NCI-H774 (cell line): ENCODE results near the gene CTXN3.

Source experiments
- DNase-seq: peaks from one replicate; lab custom pipeline; 2025; lab: John Stamatoyannopoulos, UW

Gene CTXN3

GRCh38 chr5:127649018-127649439 lies at the start of gene CTXN3:
Gene CTXN3, plus strand, starts transcription at chr5:127649082. Its CDS starts 8,440 bp downstream, at chr5:127657522.
- DNase-seq, result peak; percentile 78

GRCh38 chr5:127599320-127599719 lies 49.6 kb upstream of the CTXN3 start:
- DNase-seq, result no peak

GRCh38 chr5:127599847-127600246 lies 49.0 kb upstream of the CTXN3 start:
- DNase-seq, result no peak

- DNase-seq, result no peak
Measured at GRCh38 chr5:127601111-127601510, 47.8 kb upstream of the CTXN3 start.

- no peak for DNase-seq
Measured at GRCh38 chr5:127601601-127602000, 47.3 kb upstream of the CTXN3 start.

- no peak for DNase-seq
Measured at GRCh38 chr5:127602481-127602880, 46.4 kb upstream of the CTXN3 start.

- DNase-seq, result no peak
Measured at GRCh38 chr5:127602896-127603844, 45.7 kb upstream of the CTXN3 start.

- no peak for DNase-seq
Measured at GRCh38 chr5:127608077-127608660, 40.7 kb upstream of the CTXN3 start.

GRCh38 chr5:127609011-127609410 lies 39.9 kb upstream of the CTXN3 start:
- DNase-seq, result no peak

- no peak for DNase-seq
Measured at GRCh38 chr5:127609957-127610356, 38.9 kb upstream of the CTXN3 start.

GRCh38 chr5:127612441-127613141 lies 36.3 kb upstream of the CTXN3 start:
- no peak for DNase-seq

GRCh38 chr5:127615916-127616315 lies 33.0 kb upstream of the CTXN3 start:
- no peak for DNase-seq

- no peak for DNase-seq
Measured at GRCh38 chr5:127619908-127620479, 28.9 kb upstream of the CTXN3 start.

GRCh38 chr5:127621601-127622325 lies 27.1 kb upstream of the CTXN3 start:
- DNase-seq, result no peak

- DNase-seq, result no peak
Measured at GRCh38 chr5:127634007-127634406, 14.9 kb upstream of the CTXN3 start.

- DNase-seq, result no peak
Measured at GRCh38 chr5:127639828-127640227, 9.1 kb upstream of the CTXN3 start.

GRCh38 chr5:127642949-127643348 lies 5.9 kb upstream of the CTXN3 start:
- no peak for DNase-seq

- DNase-seq, result no peak
Measured at GRCh38 chr5:127643607-127644006, 5.3 kb upstream of the CTXN3 start.

- DNase-seq, result no peak
Measured at GRCh38 chr5:127645300-127645726, 3.6 kb upstream of the CTXN3 start.

- DNase-seq, result no peak
Measured at GRCh38 chr5:127647361-127647958, 1.4 kb upstream of the CTXN3 start.

GRCh38 chr5:127650022-127650421 lies 1.1 kb downstream of the CTXN3 start:
- DNase-seq, result no peak
